Measurements from ENCODE around the gene GALNT5.
A peak's percentile ranks its signal among the peaks of the same experiment; 100 is the strongest.

Gene GALNT5

GRCh38 chr2:157326698-157327097, 69.2 kb downstream of the GALNT5 start:
- no peak overlapping the region for H3K27ac ChIP-seq
- no peak for TF ChIP-seq CTCF (conservative IDR thresholded peaks at IDR 0.05; ENCODE audit: low read depth)
- ChIA-PET CTCF (interaction anchor here (0.7 to 1.5 kb wide), 8 partner anchors 13 to 60 kb away, joined by 3 to 17 read pairs (median 4); no protein-coding TSS in a partner anchor), POLR2A (ENCODE audit: low non-redundant PET) (no interaction called here)
- DNase-seq (ENCODE audit: low spot score), result no peak

DNA sequence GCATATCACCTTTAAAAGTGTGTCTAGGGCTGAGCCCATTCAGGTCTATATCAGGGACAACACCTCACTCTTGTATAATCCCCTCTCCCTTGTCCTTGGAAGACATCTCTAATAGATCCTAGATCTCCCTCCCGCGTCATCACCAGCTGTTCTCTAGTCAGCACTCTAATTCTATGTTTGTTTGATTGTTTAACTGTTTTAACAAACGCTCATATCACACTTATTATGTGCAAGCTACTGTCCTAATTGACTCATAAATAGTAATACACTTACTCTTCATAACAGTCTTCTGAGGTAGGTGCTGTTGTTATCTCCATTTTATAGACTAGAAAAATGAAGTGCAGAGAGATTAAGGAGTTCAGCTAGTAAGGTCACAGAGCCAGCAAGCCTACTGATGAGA, 69.7 kb downstream of the GALNT5 start:
- ChIA-PET CTCF (interaction anchor here (0.8 to 1.5 kb wide), 10 partner anchors 9 to 1954 kb away, joined by 3 to 17 read pairs (median 4); no protein-coding TSS in a partner anchor), POLR2A (ENCODE audit: low non-redundant PET) (no interaction called here)
- DNase-seq (ENCODE audit: low spot score), result no peak
- H3K27ac ChIP-seq, result no peak overlapping the region
- no peak for TF ChIP-seq CTCF (conservative IDR thresholded peaks at IDR 0.05; ENCODE audit: low read depth)

- POLR2A ChIA-PET (ENCODE audit: low non-redundant PET), result no interaction called here
- peak; percentile 72 for DNase-seq (ENCODE audit: low spot score)
- TF ChIP-seq CTCF (conservative IDR thresholded peaks at IDR 0.05; ENCODE audit: low read depth), result peak; percentile 72
- CTCF ChIA-PET, result interaction anchor here (0.6 to 1.5 kb wide), 12 partner anchors 8 to 1955 kb away, joined by 3 to 17 read pairs (median 4); no protein-coding TSS in a partner anchor
- no peak overlapping the region for H3K27ac ChIP-seq
These were observed 70.4 kb downstream of the GALNT5 start for GRCh38 chr2:157327621-157328500.

DNA sequence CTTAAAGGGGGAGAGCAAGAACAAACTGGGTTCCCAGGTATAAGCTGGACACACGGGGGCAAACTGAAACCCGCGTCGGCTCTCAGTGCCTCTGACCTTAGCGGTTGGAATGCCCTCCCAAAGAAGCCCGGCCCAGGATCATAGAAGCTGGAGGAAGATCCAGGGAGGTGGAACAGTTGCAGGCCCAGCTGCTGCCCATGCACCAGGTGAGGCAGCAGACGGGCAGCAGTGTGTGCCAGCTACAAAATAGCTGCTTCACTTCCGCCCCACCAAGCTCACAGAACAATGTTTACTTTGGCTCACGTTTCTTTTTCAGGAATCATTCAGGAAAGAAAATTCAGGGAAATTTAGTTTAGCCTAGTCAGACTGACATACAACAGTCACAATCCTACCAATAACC, 72.0 kb downstream of the GALNT5 start:
- DNase-seq (ENCODE audit: low spot score), result peak; percentile 19
- H3K27ac ChIP-seq, result peak overlapping the region; percentile 57
- CTCF ChIA-PET, result interaction anchor here (0.7 to 1.1 kb wide), 2 partner anchors 30 to 1465 kb away, joined by 3 read pairs; no protein-coding TSS in a partner anchor
- TF ChIP-seq CTCF (conservative IDR thresholded peaks at IDR 0.05; ENCODE audit: low read depth), result no peak
- POLR2A ChIA-PET (ENCODE audit: low non-redundant PET), result no interaction called here

DNA sequence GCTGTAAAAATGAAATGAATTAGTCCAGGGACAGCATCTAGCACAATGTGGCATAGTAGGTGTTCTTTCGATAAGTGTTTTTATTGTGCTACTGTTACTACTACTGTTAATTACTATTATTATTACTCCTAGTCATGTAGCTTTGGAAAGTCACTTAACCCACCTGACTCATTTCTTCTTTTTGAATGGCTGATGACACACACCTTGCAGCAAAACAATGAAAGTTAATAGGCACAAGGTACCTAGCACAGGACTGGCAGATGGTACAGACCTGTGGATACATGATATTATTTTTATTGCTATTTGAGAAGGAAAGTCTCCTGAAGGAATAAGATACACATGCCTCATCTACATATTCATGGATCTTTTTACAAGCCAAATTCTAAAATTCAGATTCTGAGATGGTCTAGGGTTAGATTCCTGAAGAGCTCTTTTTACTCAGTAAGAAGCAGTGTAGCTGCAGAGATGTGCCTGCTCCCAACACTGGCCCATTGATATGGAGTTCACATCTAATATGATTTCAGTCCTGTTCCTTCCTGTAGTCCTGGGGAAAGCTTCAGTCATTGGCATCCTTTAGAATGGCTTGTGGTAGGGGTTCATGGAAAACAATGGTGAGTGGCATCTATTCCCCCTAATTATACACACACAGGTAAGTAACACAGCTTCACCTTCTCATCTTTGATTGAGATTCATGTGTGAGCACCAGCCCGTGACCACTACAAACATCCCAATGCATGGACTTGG, 76.0 kb downstream of the GALNT5 start:
- DNase-seq (ENCODE audit: low spot score), result no peak
- CTCF ChIA-PET, result interaction anchor here (0.6 to 4.2 kb wide), 4 partner anchors 27 to 941 kb away, joined by 3 to 24 read pairs (median 4); no protein-coding TSS in a partner anchor
- no peak for TF ChIP-seq CTCF (conservative IDR thresholded peaks at IDR 0.05; ENCODE audit: low read depth)
- H3K27ac ChIP-seq, result no peak overlapping the region
- POLR2A ChIA-PET (ENCODE audit: low non-redundant PET), result no interaction called here

DNA sequence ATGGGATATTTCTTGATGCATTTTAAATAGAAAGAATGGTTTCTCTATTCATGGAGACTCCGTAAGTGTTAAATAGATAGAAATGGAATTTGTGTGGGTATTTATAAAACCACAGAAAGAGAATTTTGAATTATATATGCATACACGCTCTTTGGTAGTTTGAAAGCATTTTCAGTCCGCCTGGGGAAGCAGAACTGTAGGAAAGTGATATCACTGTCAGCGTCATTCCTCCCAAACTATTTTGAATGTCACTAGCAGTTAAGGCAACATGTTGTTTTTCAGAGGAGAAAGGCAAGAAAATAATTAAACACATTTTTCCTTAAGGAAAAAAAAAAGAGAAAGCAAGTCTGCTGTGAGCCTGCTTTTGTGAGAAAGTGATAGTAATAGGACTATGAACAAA, 76.8 kb downstream of the GALNT5 start:
- no peak overlapping the region for H3K27ac ChIP-seq
- POLR2A ChIA-PET (ENCODE audit: low non-redundant PET), result no interaction called here
- CTCF ChIA-PET, result interaction anchor here (1.2 to 4.2 kb wide), 2 partner anchors 31 to 158 kb away, joined by 4 to 24 read pairs; no protein-coding TSS in a partner anchor
- TF ChIP-seq CTCF (conservative IDR thresholded peaks at IDR 0.05; ENCODE audit: low read depth), result no peak
- DNase-seq (ENCODE audit: low spot score), result no peak

Measured in RWPE1 (cell line).